ENCODE results near the gene SH3RF3.

SH3RF3 gene

DNA sequence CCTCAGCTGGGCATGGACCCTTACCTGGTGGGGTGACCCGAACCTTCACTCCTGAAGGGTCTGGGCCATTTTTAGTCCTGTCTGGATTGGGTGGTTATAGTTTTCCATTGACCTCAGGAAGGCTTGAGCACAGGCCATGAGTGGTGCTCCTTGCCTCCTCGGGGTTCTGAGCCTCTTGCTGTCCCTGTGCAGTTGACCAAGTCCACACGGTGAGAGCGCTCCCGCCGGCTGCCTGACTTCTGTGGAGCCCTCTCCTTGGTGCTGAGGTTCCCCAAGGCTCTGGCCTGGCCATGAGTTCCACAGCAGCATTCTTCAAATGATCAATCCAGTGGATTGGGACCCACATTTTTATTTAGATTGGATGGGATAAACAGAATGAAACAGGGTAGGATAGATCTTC lies 325.3 kb downstream of the SH3RF3 start:
- H3K79me2 ChIP-seq (ENCODE audit: insufficient read depth, low read depth): no peaks in the 10 kb centered on the region
- no peak overlapping the region for H3K4me3 ChIP-seq (IDR thresholded peaks at IDR 0.05; ENCODE audit: insufficient read depth, low read depth, low read length)
- H3K4me2 ChIP-seq: no peak overlapping the region
- no peak overlapping the region for H3K27ac ChIP-seq
- no peak overlapping the region for H2AFZ ChIP-seq (ENCODE audit: low read depth)
- TF ChIP-seq CTCF (conservative IDR thresholded peaks at IDR 0.05; ENCODE audit: low read depth, low read length): no peak
- no peaks in the 10 kb centered on the region for H4K20me1 ChIP-seq (ENCODE audit: insufficient read depth)
- no peak overlapping the region for H3K9ac ChIP-seq
- no peaks in the 10 kb centered on the region for H3K36me3 ChIP-seq (ENCODE audit: insufficient read depth)
- no peaks in the 10 kb centered on the region for H3K27me3 ChIP-seq (ENCODE audit: insufficient read depth, low read depth)
- no peaks in the 10 kb centered on the region for H3K4me1 ChIP-seq (ENCODE audit: low read depth, poor library complexity, severe bottlenecking)

DNA sequence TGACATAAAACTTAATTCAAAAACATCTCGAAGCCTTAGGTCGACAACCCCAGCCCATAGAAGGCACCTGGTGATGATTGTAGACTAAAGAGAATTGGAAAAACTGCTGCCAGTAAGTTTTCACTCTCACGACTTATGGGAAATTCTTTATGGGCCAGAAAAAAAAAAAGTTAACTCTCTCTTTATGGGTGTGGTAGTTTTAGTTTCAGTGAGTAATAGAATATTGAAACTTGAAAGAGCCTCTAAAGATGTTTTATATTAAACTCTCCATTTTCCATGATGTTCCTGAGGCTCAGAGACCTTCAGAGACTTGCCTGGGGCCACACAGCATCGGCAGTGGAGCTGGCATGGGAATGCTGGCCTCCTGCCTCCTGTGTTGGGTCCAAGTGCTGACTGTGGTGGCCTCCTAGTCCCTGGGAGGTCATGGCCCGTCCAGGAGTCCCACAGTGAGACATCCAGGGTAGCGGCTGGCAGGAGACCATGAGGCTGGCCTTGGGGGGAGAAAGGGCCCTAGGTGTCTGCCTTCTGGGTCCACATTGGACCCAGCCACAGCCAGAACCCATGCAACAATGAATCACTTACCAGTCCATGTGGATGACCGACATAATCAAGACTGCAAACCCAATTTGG lies 325.9 kb downstream of the SH3RF3 start:
- Histone ChIP-seq H3K4me2 (no peak overlapping the region), H3K27ac (no peak overlapping the region), H3K9ac (no peak overlapping the region), H3K4me3 (IDR thresholded peaks at IDR 0.05; ENCODE audit: insufficient read depth, low read depth, low read length) (no peak overlapping the region), H3K27me3 (ENCODE audit: insufficient read depth, low read depth) (no peaks in the 10 kb centered on the region), H4K20me1 (ENCODE audit: insufficient read depth) (no peaks in the 10 kb centered on the region), H3K4me1 (ENCODE audit: low read depth, poor library complexity, severe bottlenecking) (no peaks in the 10 kb centered on the region), H2AFZ (ENCODE audit: low read depth) (no peak overlapping the region), H3K36me3 (ENCODE audit: insufficient read depth) (no peaks in the 10 kb centered on the region), H3K79me2 (ENCODE audit: insufficient read depth, low read depth) (no peaks in the 10 kb centered on the region)
- TF ChIP-seq CTCF (conservative IDR thresholded peaks at IDR 0.05; ENCODE audit: low read depth, low read length): no peak

GRCh38 chr2:109455731-109456691 lies 327.0 kb downstream of the SH3RF3 start:
- H3K9ac ChIP-seq: no peak overlapping the region
- TF ChIP-seq CTCF (conservative IDR thresholded peaks at IDR 0.05; ENCODE audit: low read depth, low read length): no peak
- no peak overlapping the region for H3K27ac ChIP-seq
- H3K36me3 ChIP-seq (ENCODE audit: insufficient read depth): no peaks in the 10 kb centered on the region
- no peak overlapping the region for H3K4me3 ChIP-seq (IDR thresholded peaks at IDR 0.05; ENCODE audit: insufficient read depth, low read depth, low read length)
- H3K4me1 ChIP-seq (ENCODE audit: low read depth, poor library complexity, severe bottlenecking): no peaks in the 10 kb centered on the region
- H2AFZ ChIP-seq (ENCODE audit: low read depth): no peak overlapping the region
- H4K20me1 ChIP-seq (ENCODE audit: insufficient read depth): no peaks in the 10 kb centered on the region
- no peaks in the 10 kb centered on the region for H3K79me2 ChIP-seq (ENCODE audit: insufficient read depth, low read depth)
- no peaks in the 10 kb centered on the region for H3K27me3 ChIP-seq (ENCODE audit: insufficient read depth, low read depth)
- no peak overlapping the region for H3K4me2 ChIP-seq

DNA sequence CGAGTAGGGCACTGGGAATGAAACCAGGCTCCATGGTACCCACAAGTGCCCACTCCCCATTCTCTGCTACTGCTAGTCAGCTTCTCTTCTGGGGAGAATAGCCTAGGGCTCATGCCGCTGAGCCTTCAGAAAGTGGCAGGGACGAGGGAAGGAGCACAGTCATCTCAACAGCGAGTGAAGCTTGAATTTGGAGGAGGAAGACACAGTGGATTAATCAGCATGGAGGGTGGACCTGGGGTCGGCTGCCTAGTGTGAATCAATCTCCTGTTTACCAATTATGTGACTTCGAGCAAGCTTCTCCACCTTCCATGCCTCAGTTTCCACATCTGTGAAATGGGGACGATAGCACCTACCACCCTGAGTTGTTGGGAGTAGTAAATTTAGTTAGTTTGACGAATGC lies 327.8 kb downstream of the SH3RF3 start:
- no peak overlapping the region for H3K9ac ChIP-seq
- no peak for TF ChIP-seq CTCF (conservative IDR thresholded peaks at IDR 0.05; ENCODE audit: low read depth, low read length)
- no peaks in the 10 kb centered on the region for H3K4me1 ChIP-seq (ENCODE audit: low read depth, poor library complexity, severe bottlenecking)
- H3K4me2 ChIP-seq: no peak overlapping the region
- H4K20me1 ChIP-seq (ENCODE audit: insufficient read depth): no peaks in the 10 kb centered on the region
- H3K4me3 ChIP-seq (IDR thresholded peaks at IDR 0.05; ENCODE audit: insufficient read depth, low read depth, low read length): no peak overlapping the region
- no peaks in the 10 kb centered on the region for H3K79me2 ChIP-seq (ENCODE audit: insufficient read depth, low read depth)
- H3K27ac ChIP-seq: no peak overlapping the region
- no peak overlapping the region for H2AFZ ChIP-seq (ENCODE audit: low read depth)
- H3K27me3 ChIP-seq (ENCODE audit: insufficient read depth, low read depth): no peaks in the 10 kb centered on the region
- H3K36me3 ChIP-seq (ENCODE audit: insufficient read depth): no peaks in the 10 kb centered on the region

All from KMS-11 (cell line).